GM18909 (cell line): ENCODE results near the gene GPR153.

Source experiments
- ATAC-seq: cut with Tn5 transposase; IDR thresholded peaks from one replicate; pipeline ENCODE4 v1.9.1; 2021; ENCODE audit warnings: mild to moderate bottlenecking; ENCODE audit not compliant: unreplicated experiment, poor library complexity

Gene GPR153

GRCh38 chr1:6208723-6209660, 51.9 kb downstream of the GPR153 start:
- ATAC-seq, result no peak

GRCh38 chr1:6207921-6208320, 53.0 kb downstream of the GPR153 start:
- ATAC-seq, result no peak

- no peak for ATAC-seq
These were observed 53.6 kb downstream of the GPR153 start for GRCh38 chr1:6207075-6207885.

GRCh38 chr1:6206520-6206855, 54.4 kb downstream of the GPR153 start:
- ATAC-seq, result no peak

GRCh38 chr1:6205849-6206519, 54.9 kb downstream of the GPR153 start, which contains the start of gene RNF207:
RNF207 (plus strand) TSS chr1:6206119; CDS start chr1:6206536, 417 bp downstream.
- peak; percentile 66 for ATAC-seq

- ATAC-seq, result no peak
These were observed 58.6 kb downstream of the GPR153 start for GRCh38 chr1:6202256-6202655.

GRCh38 chr1:6200188-6200809, 60.6 kb downstream of the GPR153 start:
- no peak for ATAC-seq

- ATAC-seq, result peak; percentile 95
These were observed 61.4 kb downstream of the GPR153 start, which contains the start of gene RPL22 for GRCh38 chr1:6199298-6200187. RPL22 (minus strand) TSS chr1:6199595; CDS start chr1:6199573, 22 bp downstream.

- peak; percentile 36 for ATAC-seq
These were observed 62.1 kb downstream of the GPR153 start for GRCh38 chr1:6198646-6199297.

- ATAC-seq, result no peak
These were observed 63.0 kb downstream of the GPR153 start for GRCh38 chr1:6197746-6198427.
